ENCODE measurements around the gene TRAF3.
"Not testable (repeated sequence)": the region's sequence is repeated elsewhere in the genome, so short reads cannot be mapped to it uniquely, and the experiment has no call there.

TRAF3 gene

GRCh38 chr14:102892651-102893050 lies 115.4 kb downstream of the TRAF3 start:
- Histone ChIP-seq H3K36me3 (ENCODE audit: insufficient read depth, low read length) (peaks cover 10% of the 10 kb centered on the region), H3F3A (ENCODE audit: insufficient read depth, low read length) (no peaks in the 10 kb centered on the region), H4K20me1 (ENCODE audit: insufficient read depth, low read length) (no peaks in the 10 kb centered on the region), H3K9me3 (ENCODE audit: low read length) (no peaks in the 10 kb centered on the region), H3K4me1 (ENCODE audit: insufficient read depth, low read length, severe bottlenecking) (no peaks in the 10 kb centered on the region), H3K27me3 (ENCODE audit: insufficient read depth, low read length) (no peaks in the 10 kb centered on the region), H3K4me2 (ENCODE audit: low read length) (no peak overlapping the region), H3K27ac (ENCODE audit: low read depth, low read length, poor library complexity, severe bottlenecking) (no peak overlapping the region), H3K4me3 (ENCODE audit: low read depth, low read length, poor library complexity, severe bottlenecking) (no peak overlapping the region), H3K9ac (ENCODE audit: low read length) (no peak overlapping the region), H2AFZ (ENCODE audit: low read length) (no peak overlapping the region), H3K79me2 (ENCODE audit: insufficient read depth, low read length) (no peaks in the 10 kb centered on the region), H3K9me2 (ENCODE audit: low read depth, low read length) (no peaks in the 10 kb centered on the region)
- TF ChIP-seq EZH2 (IDR thresholded peaks at IDR 0.05; ENCODE audit: borderline replicate concordance, low read length) = no peak
- no peak for TF ChIP-seq CTCF (IDR thresholded peaks at IDR 0.05; ENCODE audit: low read length)

- Histone ChIP-seq H3K27me3 (ENCODE audit: insufficient read depth, low read length) (no peaks in the 10 kb centered on the region), H3K27ac (ENCODE audit: low read depth, low read length, poor library complexity, severe bottlenecking) (no peak overlapping the region), H3K9ac (ENCODE audit: low read length) (no peak overlapping the region), H3F3A (ENCODE audit: insufficient read depth, low read length) (no peaks in the 10 kb centered on the region), H3K9me3 (ENCODE audit: low read length) (no peaks in the 10 kb centered on the region), H3K79me2 (ENCODE audit: insufficient read depth, low read length) (no peaks in the 10 kb centered on the region), H2AFZ (ENCODE audit: low read length) (no peak overlapping the region), H3K4me3 (ENCODE audit: low read depth, low read length, poor library complexity, severe bottlenecking) (no peak overlapping the region), H3K36me3 (ENCODE audit: insufficient read depth, low read length) (peaks cover 10% of the 10 kb centered on the region), H4K20me1 (ENCODE audit: insufficient read depth, low read length) (no peaks in the 10 kb centered on the region), H3K9me2 (ENCODE audit: low read depth, low read length) (no peaks in the 10 kb centered on the region), H3K4me2 (ENCODE audit: low read length) (no peak overlapping the region), H3K4me1 (ENCODE audit: insufficient read depth, low read length, severe bottlenecking) (no peaks in the 10 kb centered on the region)
- TF ChIP-seq EZH2 (IDR thresholded peaks at IDR 0.05; ENCODE audit: borderline replicate concordance, low read length) = no peak
- no peak for TF ChIP-seq CTCF (IDR thresholded peaks at IDR 0.05; ENCODE audit: low read length)
Measured at GRCh38 chr14:102893452-102893851, 116.2 kb downstream of the TRAF3 start.

- H3K9me2 ChIP-seq (ENCODE audit: low read depth, low read length); H3K9me3 ChIP-seq (ENCODE audit: low read length); H3K27ac ChIP-seq (ENCODE audit: low read depth, low read length, poor library complexity, severe bottlenecking); H3K79me2 ChIP-seq (ENCODE audit: insufficient read depth, low read length); H3K27me3 ChIP-seq (ENCODE audit: insufficient read depth, low read length); H3K4me2 ChIP-seq (ENCODE audit: low read length); H2AFZ ChIP-seq (ENCODE audit: low read length); H3F3A ChIP-seq (ENCODE audit: insufficient read depth, low read length); H3K9ac ChIP-seq (ENCODE audit: low read length); H3K4me3 ChIP-seq (ENCODE audit: low read depth, low read length, poor library complexity, severe bottlenecking); H4K20me1 ChIP-seq (ENCODE audit: insufficient read depth, low read length): not testable (repeated sequence)
- Histone ChIP-seq H3K4me1 (ENCODE audit: insufficient read depth, low read length, severe bottlenecking) (peaks cover 16% of the 10 kb centered on the region), H3K36me3 (ENCODE audit: insufficient read depth, low read length) (peaks cover 13% of the 10 kb centered on the region)
Measured at GRCh38 chr14:102896735-102897134, 119.5 kb downstream of the TRAF3 start.

GRCh38 chr14:102897299-102898027 lies 120.2 kb downstream of the TRAF3 start:
- no peaks in the 10 kb centered on the region for H3K79me2 ChIP-seq (ENCODE audit: insufficient read depth, low read length)
- peaks cover 9% of the 10 kb centered on the region for H3K36me3 ChIP-seq (ENCODE audit: insufficient read depth, low read length)
- H3K4me1 ChIP-seq (ENCODE audit: insufficient read depth, low read length, severe bottlenecking) = peaks cover 21% of the 10 kb centered on the region
- TF ChIP-seq CTCF (IDR thresholded peaks at IDR 0.05; ENCODE audit: low read length) = no peak
- no peak overlapping the region for H3K27ac ChIP-seq (ENCODE audit: low read depth, low read length, poor library complexity, severe bottlenecking)
- no peaks in the 10 kb centered on the region for H4K20me1 ChIP-seq (ENCODE audit: insufficient read depth, low read length)
- H3F3A ChIP-seq (ENCODE audit: insufficient read depth, low read length) = no peaks in the 10 kb centered on the region
- no peak overlapping the region for H2AFZ ChIP-seq (ENCODE audit: low read length)
- no peak overlapping the region for H3K4me2 ChIP-seq (ENCODE audit: low read length)
- no peak overlapping the region for H3K9ac ChIP-seq (ENCODE audit: low read length)
- H3K27me3 ChIP-seq (ENCODE audit: insufficient read depth, low read length) = no peaks in the 10 kb centered on the region
- H3K9me2 ChIP-seq (ENCODE audit: low read depth, low read length) = no peaks in the 10 kb centered on the region
- no peaks in the 10 kb centered on the region for H3K9me3 ChIP-seq (ENCODE audit: low read length)
- H3K4me3 ChIP-seq (ENCODE audit: low read depth, low read length, poor library complexity, severe bottlenecking) = no peak overlapping the region

All from OCI-LY1 (cell line).